Nucleus accumbens (tissue), 56 donors: ENCODE results near the gene CWC25.
A peak's percentile ranks its signal among the peaks of the same experiment; 100 is the strongest.
"Not testable (repeated sequence)": the region's sequence is repeated elsewhere in the genome, so short reads cannot be mapped to it uniquely, and the experiment has no call there.

Experiments used
- DNase-seq, 56 donors: peaks; one replicate each; lab custom pipeline; 2025; lab: John Stamatoyannopoulos, UW

CWC25 gene

GRCh38 chr17:38824899-38825761 is at the start of gene CWC25:
Gene CWC25 (minus strand): TSS chr17:38825321. CDS start chr17:38825183, 138 bp downstream.
- DNase-seq, result peak in 55 of 56 donors; percentile 30 to 97 (median 91)

DNA sequence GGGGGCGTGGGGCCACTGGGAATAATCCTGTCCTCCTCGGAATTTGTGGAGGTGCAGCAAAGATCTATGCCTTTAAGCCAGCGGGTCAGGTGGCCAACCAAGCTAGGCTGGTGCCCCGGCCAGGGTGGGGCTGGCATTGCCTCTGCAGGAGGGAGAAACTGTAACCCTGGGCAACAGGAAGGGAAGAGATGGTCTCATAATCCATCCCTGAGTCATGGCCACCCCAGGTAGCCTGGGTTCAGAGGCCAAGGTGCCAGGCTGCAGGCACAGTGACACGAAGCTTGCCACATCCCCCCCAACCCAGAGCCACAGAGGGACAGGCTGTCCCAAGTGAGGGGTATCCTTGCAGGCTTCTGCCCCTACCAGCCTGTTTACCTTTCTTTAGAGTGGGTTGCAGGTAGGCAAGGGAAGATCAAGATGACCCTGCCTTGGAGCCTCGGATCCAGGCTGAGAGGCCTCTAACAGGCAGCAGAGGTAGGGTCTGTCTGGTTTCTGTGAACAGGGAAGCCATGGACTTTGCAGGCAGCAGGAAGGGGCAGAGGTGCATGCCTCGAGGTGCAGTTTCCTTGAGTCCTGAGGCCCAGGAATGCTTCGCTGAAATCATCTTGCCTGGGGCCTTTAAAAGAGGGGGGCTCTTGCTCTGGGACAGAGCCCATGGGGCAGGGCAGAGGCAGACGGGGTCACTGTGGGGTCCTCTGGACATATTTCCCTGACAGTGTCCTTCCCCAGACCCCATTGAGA is 48.7 kb upstream of the CWC25 start:
- no peak for DNase-seq

DNA sequence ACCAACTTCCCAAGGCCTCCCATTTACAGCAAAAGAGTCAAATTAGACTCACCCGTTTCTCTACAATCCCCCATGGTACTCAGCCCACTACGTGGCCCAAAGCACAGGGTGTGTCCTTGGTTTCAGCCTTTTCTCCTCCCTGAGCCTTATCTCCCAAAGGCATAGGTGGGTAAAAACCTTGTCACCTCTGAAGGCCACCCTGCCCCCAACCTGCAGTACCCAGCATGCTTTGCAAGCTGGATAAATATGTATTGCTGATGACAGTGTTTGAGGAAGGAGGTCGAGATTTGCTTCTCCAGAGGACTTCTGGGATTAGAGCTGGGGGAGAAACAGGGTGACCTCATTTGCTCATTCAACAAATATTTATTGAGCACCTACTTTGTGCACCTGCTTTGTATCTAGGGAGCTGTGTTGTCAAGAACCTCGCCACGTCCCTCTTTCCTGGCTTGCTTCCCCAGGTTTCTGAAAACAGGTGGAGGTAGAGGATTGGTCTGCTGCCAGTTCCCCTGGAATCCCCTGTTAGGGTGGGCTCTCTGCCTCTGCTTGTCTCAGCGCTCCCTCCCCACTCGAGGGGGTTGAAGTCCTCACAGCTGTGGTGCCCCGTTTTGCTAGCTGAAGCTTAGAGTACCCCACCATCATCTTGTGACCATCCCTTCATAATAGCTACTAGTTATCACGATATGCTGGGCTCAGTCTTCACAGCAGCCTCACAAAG is 47.7 kb upstream of the CWC25 start:
- DNase-seq, result peak in 5 of 56 donors; percentile 6 to 57 (median 12)

- no peak for DNase-seq
These were observed 46.9 kb upstream of the CWC25 start for GRCh38 chr17:38872027-38872511.

DNA sequence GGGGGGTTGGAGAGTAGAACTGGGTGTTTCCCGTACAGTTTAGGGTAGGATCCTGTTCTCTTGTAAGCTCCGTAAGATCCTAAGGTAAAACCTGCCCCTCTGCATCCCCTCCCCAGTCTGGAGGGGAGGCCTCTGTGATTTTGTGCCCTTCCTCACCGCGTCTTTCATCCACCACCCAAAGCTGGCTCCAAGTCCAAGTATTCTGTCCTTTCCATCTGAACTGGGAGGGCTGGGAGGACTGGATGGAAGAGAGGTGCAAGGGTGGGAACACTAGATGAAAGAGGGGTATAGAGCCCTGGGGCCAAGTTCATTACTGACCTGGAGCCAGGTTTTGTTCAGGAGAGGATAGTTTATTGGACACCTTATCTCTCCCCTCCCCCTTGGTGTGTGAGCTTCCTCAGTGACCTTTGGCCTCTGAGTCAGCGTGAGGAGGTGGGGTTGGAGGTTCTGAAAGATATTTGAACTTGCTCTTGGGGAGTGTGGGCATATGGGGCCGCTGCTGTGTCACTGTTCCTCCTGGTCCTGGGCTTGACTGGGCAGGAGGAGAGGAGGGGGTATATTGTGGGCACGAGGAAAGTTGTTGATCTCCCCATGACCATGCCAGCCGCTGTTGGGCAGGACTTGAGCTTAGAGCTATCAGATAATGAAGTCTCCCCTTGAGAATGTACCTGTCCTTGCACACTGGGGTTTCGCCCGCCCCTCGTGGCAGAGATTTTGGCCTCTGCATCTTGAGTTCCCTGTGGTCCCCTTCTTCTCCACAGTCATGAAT is 46.3 kb upstream of the CWC25 start:
- DNase-seq, result peak in 4 of 56 donors; percentile 13 to 39 (median 26)

DNA sequence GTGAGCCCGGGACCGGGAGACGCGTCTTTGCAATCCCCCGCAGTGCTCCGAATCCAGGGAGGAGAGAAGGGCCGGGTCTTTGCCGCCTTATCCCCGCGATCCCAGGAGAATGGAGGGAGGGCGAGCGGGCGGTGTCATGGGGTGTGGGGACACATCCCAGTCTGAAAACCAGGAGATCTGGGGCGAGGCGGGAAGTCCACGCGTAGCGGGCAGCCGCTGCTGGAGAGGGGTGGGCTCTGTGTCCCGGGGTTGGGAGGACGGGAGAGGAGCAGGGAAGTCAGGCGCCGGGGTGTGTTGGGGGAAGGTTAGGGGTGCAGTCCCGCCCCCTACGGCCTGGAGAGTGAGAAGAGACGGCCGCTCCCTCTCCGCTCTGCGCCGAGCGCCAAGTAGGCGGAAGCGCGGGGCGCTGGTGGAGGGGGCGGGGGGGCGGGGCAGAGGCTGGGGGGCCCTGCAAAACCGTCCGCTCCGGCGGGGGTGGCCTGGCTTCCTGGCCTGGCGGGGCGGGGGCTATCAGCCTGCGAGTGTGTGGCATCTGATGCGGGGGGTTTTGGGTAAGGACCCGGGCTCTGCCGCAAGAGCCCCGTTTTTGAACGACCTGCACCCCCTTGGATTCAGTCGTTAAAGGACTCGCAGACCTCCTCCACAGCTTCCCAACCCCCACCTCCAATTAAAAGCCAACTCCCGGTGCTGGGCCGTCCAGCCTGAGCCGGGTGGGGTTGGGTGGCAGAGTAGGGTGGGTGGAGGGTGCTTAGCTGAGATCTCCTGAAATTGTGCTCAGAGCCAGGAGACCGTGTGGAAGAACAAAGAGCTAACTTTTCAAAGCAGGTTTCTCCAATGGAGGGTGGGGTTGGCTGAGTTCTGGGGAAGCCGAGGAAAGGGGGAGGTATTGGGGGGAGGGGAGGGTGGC is 45.4 kb upstream of the CWC25 start:
- DNase-seq, result peak in 43 of 56 donors; percentile 32 to 78 (median 65)

DNA sequence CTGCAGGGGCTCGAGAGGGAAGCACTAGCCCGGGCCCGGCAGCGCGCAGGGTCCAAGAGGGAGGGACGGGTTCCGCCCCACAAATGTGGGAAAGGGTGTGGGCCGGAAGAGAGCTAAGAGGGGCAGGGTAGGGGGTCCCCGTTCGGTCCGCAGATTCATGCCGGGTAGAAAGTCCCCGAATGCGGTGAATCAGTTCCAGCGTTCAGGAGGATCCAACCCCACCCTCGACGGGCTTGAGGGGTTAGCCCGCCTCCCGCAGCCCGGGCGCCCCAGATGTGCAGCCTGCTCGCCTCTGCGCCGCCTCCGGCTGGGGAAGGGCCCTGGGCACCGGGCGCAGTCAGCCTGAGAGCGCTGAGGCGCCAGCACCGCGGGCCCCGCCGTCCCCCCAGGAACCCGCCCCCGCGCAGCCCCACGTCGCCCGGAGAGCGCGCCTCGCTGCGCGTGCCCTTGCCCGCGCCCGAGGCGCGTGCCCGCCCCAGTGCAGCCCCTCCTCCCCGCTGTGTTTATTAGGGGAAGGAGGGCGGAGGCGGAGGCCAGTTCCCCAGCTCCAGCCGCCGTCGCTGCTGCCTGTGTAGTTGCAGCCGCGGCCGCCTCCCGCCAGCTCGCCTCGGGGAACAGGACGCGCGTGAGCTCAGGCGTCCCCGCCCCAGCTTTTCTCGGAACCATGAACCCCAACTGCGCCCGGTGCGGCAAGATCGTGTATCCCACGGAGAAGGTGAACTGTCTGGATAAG is 44.6 kb upstream of the CWC25 start, which contains the start of gene LASP1:
LASP1 (plus strand) TSS at position 533 of the 733 bp plus-strand sequence; CDS start at position 665, 132 bp downstream.
- peak in 54 of 56 donors; percentile 54 to 90 (median 82) for DNase-seq

GRCh38 chr17:38868817-38869525 is 43.9 kb upstream of the CWC25 start:
- DNase-seq, result peak in 54 of 56 donors; percentile 54 to 95 (median 82)

DNA sequence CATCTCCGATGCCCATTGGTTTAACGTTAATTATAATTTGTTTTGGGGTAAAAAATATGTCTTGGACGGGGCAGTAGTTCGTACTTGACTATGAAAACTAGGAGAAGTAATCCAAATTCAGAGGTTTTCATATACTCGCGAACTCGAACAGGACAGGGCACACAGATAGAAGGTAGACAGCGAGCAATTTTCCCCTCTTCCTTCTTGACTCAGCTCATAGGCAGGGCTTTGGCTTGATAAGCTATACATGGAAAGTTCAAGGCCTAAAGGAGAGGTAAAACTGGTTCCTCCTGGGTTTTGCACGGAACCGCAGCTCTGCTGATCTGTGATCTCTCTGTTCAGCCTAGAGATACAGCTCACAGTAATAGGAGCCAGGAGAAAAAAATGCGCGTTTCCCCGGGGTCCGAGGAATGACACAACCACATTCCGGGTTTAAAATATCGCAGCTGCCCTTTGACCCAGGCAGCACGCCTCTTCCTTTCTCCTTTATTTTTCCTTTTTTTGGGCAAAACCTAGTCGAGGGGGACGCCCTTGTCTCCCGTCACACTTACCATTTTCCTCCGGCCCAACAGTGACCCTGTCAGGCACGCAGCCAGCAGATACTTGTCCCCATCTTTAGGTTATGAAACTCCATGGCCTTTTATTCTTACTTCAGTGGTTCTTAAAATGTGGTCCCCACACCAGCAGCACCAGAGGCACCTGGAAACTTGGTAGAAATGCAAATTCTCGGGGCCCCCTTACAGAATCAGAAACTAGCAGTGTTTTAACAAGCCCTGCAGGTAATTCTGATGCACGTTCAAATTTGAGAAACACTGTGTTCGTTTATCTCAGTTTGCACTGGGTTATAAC is 43.1 kb upstream of the CWC25 start:
- peak in 4 of 56 donors; percentile 37 to 54 (median 48) for DNase-seq

DNA sequence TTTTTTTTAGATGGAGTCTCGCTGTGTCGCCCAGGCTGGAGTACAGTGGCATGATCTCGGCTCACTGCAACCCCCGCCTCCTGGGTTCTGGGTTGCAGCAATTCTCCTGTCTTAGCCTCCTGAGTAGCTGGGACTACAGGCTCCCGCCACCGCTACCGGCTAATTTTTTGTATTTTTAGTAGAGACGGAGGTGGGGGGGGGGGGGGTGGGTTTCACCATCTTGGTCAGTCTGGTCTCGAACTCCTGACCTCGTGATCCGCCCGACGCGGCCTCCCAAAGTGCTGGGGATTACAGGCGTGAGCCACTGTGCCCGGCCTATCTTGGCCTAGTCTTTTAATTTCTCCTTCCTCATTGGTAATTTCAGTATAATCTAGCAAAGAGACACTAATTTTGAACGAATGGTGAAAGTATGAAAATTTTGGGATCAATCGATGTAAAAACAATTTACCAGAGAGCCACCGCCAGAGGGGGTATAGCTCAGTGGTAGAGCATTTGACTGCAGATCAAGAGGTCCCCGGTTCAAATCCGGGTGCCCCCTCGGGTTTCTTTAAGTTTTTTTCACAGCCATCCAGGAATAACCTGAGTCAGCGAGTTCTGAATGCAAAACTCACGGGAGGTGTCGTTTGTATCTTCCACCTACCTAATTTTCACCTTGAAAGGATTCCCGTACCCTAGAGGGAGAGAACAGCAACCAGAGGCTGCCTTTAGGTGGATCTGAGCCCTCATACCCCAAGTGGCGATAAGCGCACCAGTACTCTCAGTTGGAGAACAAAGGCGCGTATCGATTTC is 42.3 kb upstream of the CWC25 start:
- DNase-seq, result peak in 45 of 56 donors; percentile 16 to 81 (median 52)

DNA sequence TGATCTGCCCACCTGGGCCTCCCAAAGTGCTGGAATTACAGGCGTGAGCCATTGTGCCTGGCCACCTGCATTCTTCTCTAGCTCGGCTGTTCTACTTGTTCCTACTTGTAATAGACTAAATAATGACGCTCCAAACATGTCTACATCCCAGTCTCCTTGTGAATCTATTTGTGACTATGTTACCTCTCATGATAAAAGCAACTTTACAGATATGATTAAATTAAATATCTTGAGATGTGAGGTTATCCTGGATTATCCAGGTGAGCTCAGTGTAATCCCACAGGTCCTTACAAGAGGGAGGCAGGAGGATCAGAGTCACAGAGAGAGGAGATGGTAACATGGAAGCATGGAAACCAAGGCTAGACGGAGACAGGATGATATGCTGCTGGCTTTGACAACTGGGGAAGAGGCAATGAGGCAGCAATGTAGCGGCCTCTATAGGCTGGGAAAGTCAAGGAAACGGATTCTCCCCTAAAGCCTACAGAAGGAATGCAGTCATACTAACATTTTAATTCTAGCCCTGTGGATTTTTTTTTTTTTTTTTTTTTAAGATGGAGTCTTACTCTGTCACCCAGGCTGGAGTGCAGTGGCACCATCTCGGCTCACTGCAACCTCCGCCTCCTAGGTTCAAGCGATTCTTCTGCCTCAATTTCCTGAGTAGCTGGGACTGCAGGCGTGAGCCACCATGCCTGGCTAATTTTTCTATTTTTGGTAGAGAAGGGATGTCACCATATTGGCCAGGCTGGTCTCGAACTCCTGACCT is 39.7 kb upstream of the CWC25 start:
- no peak for DNase-seq

- DNase-seq, result peak in 2 of 56 donors; percentile 5 to 8
These were observed 36.3 kb upstream of the CWC25 start for GRCh38 chr17:38861399-38861843.

DNA sequence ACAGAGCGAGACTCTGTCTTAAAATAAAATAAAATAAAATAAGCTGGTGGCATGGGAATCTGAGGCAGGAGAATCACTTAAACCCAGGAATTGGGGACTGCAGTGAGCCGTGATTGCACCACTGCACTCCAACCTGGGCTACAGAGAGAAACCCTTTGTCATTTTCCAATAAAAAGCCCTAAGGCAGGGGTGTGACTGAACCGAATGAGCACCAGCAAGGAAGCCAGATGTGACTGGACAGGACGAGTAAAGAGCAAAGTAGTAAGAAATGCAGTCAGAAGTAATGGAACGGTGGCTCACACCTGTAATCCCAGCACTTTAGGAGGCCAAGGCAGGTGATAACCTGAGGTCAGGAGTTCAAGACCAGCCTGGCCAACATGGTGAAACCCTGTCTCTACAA is 32.1 kb upstream of the CWC25 start:
- no peak for DNase-seq

- DNase-seq, result not testable (repeated sequence)
These were observed 30.1 kb upstream of the CWC25 start for GRCh38 chr17:38855101-38855714.
